Activated naive CD4-positive, alpha-beta T cell treated with anti-CD3 and anti-CD28 coated beads, Interleukin-2, amount 10 ng/mL, durations not matched to agents 7 days and 5 days (primary cell): ENCODE results near the gene ZNF410.
"Not testable (repeated sequence)": the region's sequence is repeated elsewhere in the genome, so short reads cannot be mapped to it uniquely, and the experiment has no call there.

Experiments used
- CTCF ChIA-PET: fragments of 350-600 bp; sonication (Branson Sonifier 250); formaldehyde crosslinking; loops from one replicate; lab custom pipeline; 2021; ENCODE audit warnings: antibody characterized with exemption; lab: Charles Lee
- DNase-seq: peaks from one replicate; pipeline ENCODE4 v3.0.0-alpha.2; 2020
- H3K27ac Mint-ChIP-seq: one replicate; pipeline ENCODE4 v1.8.0; 2021; ENCODE audit warnings: mild to moderate bottlenecking, moderate library complexity, mixed read lengths
- H3K27me3 Mint-ChIP-seq: one replicate; pipeline ENCODE4 v1.8.0; 2021; ENCODE audit warnings: mild to moderate bottlenecking, mixed read lengths
- H3K36me3 Mint-ChIP-seq: one replicate; pipeline ENCODE4 v1.8.0; 2021; ENCODE audit warnings: mixed read lengths
- H3K4me1 Mint-ChIP-seq: one replicate; pipeline ENCODE4 v1.8.0; 2021; ENCODE audit warnings: mixed read lengths
- H3K4me3 Mint-ChIP-seq: one replicate; pipeline ENCODE4 v1.8.0; 2021; ENCODE audit warnings: mild to moderate bottlenecking, moderate library complexity, mixed read lengths
- H3K9me3 Mint-ChIP-seq: one replicate; pipeline ENCODE4 v1.8.0; 2021; ENCODE audit warnings: mixed read lengths

The ZNF410 gene

DNA sequence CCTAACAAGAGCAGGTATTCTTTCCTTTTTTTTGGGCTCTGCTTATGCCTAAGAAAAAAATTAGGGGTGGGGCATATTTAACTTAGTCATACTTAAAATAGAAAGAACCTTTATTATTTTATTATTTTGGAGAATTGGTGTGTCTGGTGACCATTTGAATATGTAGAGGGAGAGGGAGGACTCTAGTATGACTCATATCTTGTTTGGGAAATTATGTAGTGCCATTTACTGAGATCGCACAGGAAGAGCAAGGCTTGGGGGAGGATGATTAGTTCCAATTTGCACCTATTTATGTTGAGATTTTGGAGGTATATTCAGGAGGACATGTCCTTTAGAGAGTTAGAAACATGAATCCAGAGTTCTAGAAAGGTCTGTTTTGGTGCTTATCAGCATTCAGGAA, 9.9 kb downstream of the ZNF410 start:
- Mint-ChIP-seq H3K4me3 (no peak overlapping the region), H3K27me3 (no peaks in the 10 kb centered on the region), H3K36me3 (peaks cover 40% of the 10 kb centered on the region), H3K4me1 (peaks cover 4% of the 10 kb centered on the region), H3K27ac (no peak overlapping the region), H3K9me3 (no peaks in the 10 kb centered on the region)
- DNase-seq, result no peak
- CTCF ChIA-PET, result interaction anchor here (0.9 kb wide), 1 partner anchor 16 kb away, joined by 3 read pairs; no protein-coding TSS in a partner anchor

DNA sequence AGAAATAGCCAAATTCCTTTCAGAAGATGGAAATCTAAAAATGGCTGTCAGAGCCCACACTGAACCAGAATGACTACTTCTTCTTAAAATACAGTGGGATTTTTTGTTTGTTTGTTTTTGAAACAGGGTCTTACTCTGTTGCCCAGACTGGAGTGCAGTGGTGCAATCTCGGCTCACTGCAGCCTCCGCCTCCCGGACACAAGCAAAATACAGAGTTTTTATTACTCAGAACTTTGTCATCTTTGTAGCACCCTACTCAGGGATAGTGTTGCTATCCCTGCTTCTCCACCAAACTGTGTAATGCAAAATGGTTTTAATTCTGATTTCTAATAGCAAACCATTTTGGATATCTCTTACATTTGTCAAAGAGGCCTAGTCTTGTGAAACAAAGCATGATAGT, 16.4 kb downstream of the ZNF410 start:
- H3K36me3 Mint-ChIP-seq, result peaks cover 39% of the 10 kb centered on the region

DNA sequence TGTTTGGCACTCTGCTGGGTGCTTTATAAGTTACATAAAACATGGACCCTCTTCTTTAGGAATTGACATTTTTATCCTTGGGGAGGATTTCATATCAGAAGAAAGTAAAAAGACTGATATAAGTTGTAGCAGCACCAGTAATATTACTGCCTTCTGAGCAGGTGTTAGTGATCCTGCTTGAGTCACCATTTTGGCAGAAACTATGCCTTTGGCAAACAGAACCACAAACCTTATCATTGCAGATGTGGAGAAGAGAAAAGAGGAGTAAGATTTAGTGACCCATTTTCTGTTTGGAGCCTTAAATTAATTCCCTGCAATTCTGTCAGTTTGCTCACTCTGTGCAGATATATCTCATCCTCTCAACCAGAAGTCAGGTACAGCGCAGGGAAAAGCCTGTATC, 23.0 kb downstream of the ZNF410 start:
- DNase-seq, result no peak
- peaks cover 69% of the 10 kb centered on the region for H3K36me3 Mint-ChIP-seq
- CTCF ChIA-PET, result no interaction called here
- H3K9me3 Mint-ChIP-seq, result peaks cover 3% of the 10 kb centered on the region
- H3K27ac Mint-ChIP-seq, result no peak overlapping the region
- H3K27me3 Mint-ChIP-seq, result no peaks in the 10 kb centered on the region
- no peak overlapping the region for H3K4me3 Mint-ChIP-seq
- no peaks in the 10 kb centered on the region for H3K4me1 Mint-ChIP-seq

More for the DNA sequence above, 16.4 kb downstream of the ZNF410 start:
- H3K9me3 Mint-ChIP-seq, result no peaks in the 10 kb centered on the region
- CTCF ChIA-PET, result no interaction called here
- H3K4me3 Mint-ChIP-seq, result no peak overlapping the region
- no peak overlapping the region for H3K27ac Mint-ChIP-seq
- no peaks in the 10 kb centered on the region for H3K27me3 Mint-ChIP-seq
- H3K4me1 Mint-ChIP-seq, result no peaks in the 10 kb centered on the region
- no peak for DNase-seq

DNA sequence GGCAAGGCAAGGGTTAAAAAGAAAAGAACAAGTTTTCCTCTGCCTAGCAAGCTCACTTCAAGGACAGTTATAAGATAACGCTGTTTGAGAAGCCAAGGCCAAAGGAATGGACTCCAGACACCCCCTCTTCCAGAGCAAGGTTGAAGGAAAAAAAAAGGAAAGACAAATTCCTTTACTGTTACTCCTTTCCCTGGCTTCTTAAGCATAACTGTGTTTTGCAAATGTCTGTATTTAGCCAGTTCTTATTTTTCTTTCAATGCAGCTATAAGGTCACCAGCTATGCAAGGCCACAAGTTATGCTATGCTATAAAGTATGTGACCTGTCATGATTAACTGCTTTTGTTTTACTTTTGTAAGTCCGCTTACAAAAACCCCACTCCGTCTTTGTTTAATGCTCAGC, 26.6 kb downstream of the ZNF410 start:
- Mint-ChIP-seq H3K27me3 (no peaks in the 10 kb centered on the region), H3K27ac (no peak overlapping the region), H3K9me3 (peaks cover 3% of the 10 kb centered on the region), H3K4me3 (no peak overlapping the region), H3K36me3 (peaks cover 56% of the 10 kb centered on the region), H3K4me1 (no peaks in the 10 kb centered on the region)
- no peak for DNase-seq
- CTCF ChIA-PET, result no interaction called here

DNA sequence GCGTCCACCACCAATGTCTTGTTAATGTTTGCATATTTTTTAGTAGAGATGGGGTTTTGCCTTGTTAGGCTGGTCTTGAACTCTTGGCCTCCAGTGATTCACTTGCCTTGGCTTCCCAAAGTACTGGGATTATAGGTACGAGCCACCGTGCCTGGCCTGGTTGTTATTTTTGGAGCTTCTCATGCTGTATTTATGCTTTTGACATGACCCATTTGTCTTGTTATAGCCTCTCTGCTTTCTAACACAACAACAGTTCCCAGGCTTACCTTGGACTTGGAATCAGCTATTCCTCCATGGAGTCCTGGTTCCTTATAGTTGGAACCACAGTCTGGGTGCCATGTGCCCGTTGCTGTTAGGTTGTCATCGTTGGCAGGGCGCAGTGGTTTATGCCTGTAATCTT, 29.7 kb downstream of the ZNF410 start:
- no peak for DNase-seq
- Mint-ChIP-seq H3K27me3 (no peaks in the 10 kb centered on the region), H3K27ac (no peak overlapping the region), H3K4me3 (no peak overlapping the region), H3K36me3 (peaks cover 53% of the 10 kb centered on the region), H3K9me3 (peaks cover 3% of the 10 kb centered on the region), H3K4me1 (no peaks in the 10 kb centered on the region)
- CTCF ChIA-PET, result interaction anchor here (0.6 to 1.0 kb wide), 2 partner anchors 14 to 187 kb away, joined by 3 read pairs; no protein-coding TSS in a partner anchor

DNA sequence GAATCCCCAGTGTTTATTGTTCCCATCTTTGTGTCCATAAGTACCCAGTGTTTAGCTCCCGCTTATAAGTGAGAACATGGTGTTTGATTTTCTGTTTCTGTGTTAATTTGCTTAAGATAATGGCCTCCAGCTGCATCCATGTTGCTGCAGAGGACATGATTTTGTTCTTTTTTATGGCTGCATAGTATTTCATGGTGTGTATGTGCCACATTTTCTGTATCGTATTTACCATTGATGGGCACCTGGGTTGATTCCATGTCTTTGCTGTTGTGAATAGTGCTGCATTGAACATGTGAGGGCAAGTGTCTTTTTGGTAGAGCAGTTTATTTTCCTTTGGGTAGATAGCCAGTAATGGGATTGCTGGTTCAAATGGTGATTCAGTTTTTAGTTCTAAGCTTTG, 32.8 kb downstream of the ZNF410 start:
- H3K4me3 Mint-ChIP-seq, H3K4me1 Mint-ChIP-seq, DNase-seq, H3K27me3 Mint-ChIP-seq, CTCF ChIA-PET, H3K27ac Mint-ChIP-seq, H3K9me3 Mint-ChIP-seq: not testable (repeated sequence)
- peaks cover 51% of the 10 kb centered on the region for H3K36me3 Mint-ChIP-seq

DNA sequence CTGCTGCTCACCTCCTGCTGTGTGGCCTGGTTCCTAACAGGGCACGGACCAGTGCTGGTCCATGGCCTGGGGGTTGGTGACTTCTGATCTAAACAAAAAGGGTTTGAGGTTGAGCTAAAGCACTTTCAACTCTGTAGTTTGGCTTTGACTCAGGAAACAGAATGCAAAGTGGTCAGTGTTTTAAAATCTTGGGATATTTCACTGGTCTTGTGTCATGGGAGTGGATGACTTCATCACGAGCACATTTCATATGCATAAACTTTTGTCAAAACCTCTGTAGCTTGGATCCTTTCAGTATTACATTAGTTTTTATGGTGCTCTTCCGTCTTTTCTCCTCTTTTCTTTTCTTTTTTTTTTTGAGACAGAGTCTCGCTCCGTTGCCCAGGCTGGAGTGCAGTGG, 37.7 kb downstream of the ZNF410 start:
- no peak for DNase-seq
- H3K4me1 Mint-ChIP-seq, result no peaks in the 10 kb centered on the region
- peaks cover 61% of the 10 kb centered on the region for H3K36me3 Mint-ChIP-seq
- H3K4me3 Mint-ChIP-seq, result no peak overlapping the region
- CTCF ChIA-PET, result interaction anchor here (0.6 kb wide), 1 partner anchor 176 kb away, joined by 3 read pairs; no protein-coding TSS in a partner anchor
- no peaks in the 10 kb centered on the region for H3K9me3 Mint-ChIP-seq
- no peak overlapping the region for H3K27ac Mint-ChIP-seq
- no peaks in the 10 kb centered on the region for H3K27me3 Mint-ChIP-seq

DNA sequence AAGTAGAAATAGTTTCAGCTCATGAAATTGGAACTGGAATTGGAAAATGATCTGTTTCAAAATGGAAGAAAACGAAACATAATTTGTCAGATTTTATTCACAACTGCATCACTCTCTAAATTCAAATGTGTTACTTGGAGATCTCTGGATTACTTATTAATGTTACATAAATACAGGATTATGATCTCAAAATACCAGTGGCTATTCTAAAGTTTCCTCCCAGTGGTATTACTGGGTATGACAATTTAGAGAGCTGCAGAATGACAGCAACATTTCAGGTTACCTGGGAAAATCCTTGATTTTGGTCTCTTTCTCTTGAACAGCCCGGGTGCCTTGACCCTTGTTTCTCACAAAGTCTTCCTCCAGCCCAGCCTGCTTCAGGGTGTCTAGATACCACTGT, 49.0 kb downstream of the ZNF410 start:
- no peaks in the 10 kb centered on the region for H3K27me3 Mint-ChIP-seq
- H3K36me3 Mint-ChIP-seq, result peaks cover 33% of the 10 kb centered on the region
- no peak for DNase-seq
- H3K27ac Mint-ChIP-seq, result peak overlapping the region; percentile 8
- H3K4me3 Mint-ChIP-seq, result no peak overlapping the region
- H3K9me3 Mint-ChIP-seq, result no peaks in the 10 kb centered on the region
- CTCF ChIA-PET, result interaction anchor here (0.7 to 0.8 kb wide), 2 partner anchors 8 to 11 kb away, joined by 3 to 4 read pairs; no protein-coding TSS in a partner anchor
- H3K4me1 Mint-ChIP-seq, result peaks cover 8% of the 10 kb centered on the region

DNA sequence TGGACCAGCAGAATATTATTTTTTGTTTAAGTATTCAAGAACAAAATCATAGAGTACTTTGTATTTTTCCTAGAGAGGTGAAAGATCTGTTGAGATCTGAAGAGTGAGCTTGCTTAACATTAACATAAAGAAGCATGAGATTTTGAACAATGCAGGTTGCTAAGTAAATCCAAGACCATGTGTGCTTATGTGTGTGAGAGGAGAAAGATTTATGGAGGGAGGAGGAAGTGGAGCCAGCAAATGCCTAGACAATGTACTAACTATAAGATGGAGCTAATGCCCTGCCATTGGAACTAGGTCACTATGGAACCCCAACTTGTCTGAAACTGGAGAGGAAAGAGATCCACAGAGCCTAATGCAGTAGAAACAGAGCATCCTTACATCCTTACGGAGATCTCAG, 49.9 kb downstream of the ZNF410 start:
- Mint-ChIP-seq H3K9me3 (no peaks in the 10 kb centered on the region), H3K27me3 (no peaks in the 10 kb centered on the region), H3K4me3 (no peak overlapping the region), H3K36me3 (peaks cover 26% of the 10 kb centered on the region), H3K27ac (no peak overlapping the region), H3K4me1 (peaks cover 1% of the 10 kb centered on the region)
- CTCF ChIA-PET, result interaction anchor here (0.8 kb wide), 1 partner anchor 10 kb away, joined by 4 read pairs; no protein-coding TSS in a partner anchor
- no peak for DNase-seq

DNA sequence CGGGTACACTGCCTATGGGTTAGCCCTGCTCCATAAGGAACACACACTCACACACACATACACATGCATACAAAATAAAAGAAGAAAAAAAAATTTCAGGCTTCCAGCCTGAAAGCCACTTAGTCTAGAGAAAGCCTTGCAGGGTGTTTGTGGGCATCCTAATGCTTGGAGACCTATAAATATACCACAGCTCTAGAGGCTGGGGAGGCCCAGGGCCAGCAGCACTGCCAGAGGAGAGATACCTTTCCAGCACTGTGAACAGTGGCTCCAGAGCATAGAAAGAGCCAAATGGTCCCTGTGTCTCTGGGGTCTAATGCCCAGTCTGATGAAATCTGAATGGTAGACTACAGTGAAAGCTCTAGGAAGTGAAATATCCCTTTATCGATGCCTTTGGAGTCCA, 50.4 kb downstream of the ZNF410 start:
- Mint-ChIP-seq H3K9me3 (no peaks in the 10 kb centered on the region), H3K4me1 (no peaks in the 10 kb centered on the region), H3K27ac (no peak overlapping the region), H3K4me3 (no peak overlapping the region), H3K27me3 (no peaks in the 10 kb centered on the region), H3K36me3 (peaks cover 23% of the 10 kb centered on the region)
- CTCF ChIA-PET, result no interaction called here
- DNase-seq, result no peak

DNA sequence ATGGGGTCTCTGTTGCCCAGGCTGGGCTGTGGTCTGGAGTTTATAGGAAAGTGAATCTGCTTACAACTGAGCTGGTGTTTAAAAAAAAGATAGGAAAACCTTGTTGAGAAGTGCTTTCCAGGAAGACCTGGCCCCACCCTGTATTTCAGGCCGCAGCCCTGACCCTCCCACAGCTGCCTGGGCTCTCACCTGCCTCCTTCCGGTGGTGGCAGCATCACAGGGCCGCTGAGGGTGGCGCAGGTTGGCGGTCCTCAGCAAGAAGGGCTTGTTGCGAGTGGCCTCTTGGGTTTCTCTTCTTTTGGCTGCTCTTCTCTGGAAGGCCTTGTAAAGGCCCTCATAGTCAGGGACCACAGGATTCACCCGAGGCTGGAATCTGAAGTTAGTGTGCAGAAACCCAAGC, 55.5 kb downstream of the ZNF410 start:
- H3K36me3 Mint-ChIP-seq, result peaks cover 2% of the 10 kb centered on the region
- DNase-seq, result no peak
- H3K27me3 Mint-ChIP-seq, result no peaks in the 10 kb centered on the region
- peaks cover 8% of the 10 kb centered on the region for H3K4me1 Mint-ChIP-seq
- H3K9me3 Mint-ChIP-seq, result no peaks in the 10 kb centered on the region
- H3K4me3 Mint-ChIP-seq, result no peak overlapping the region
- CTCF ChIA-PET, result interaction anchor here (1.3 kb wide), 1 partner anchor 10 kb away, joined by 4 read pairs; no protein-coding TSS in a partner anchor
- H3K27ac Mint-ChIP-seq, result no peak overlapping the region

DNA sequence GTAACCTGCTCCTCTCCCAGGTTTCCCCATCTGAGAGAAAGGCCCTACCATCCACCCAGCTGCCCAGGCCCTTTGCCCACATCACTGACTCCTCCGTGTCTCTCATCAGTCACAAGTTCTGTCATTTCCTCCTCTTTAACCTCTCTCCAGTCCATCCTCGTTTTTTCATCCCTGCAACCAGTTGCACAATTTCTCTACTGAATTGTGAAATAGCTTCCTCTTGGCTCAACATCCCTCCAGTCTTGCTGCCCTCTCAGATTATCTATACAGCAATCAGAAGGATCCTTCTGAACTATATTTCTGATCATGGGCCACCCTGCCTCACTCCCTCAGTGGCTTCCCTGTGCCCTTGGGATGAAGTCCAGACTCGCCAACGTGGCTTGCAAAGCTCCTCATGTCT, 56.4 kb downstream of the ZNF410 start:
- Mint-ChIP-seq H3K27me3 (no peaks in the 10 kb centered on the region), H3K36me3 (no peaks in the 10 kb centered on the region), H3K9me3 (no peaks in the 10 kb centered on the region), H3K4me1 (peaks cover 8% of the 10 kb centered on the region), H3K27ac (no peak overlapping the region), H3K4me3 (no peak overlapping the region)
- no peak for DNase-seq
- CTCF ChIA-PET, result interaction anchor here (1.3 kb wide), 1 partner anchor 11 kb away, joined by 4 read pairs; no protein-coding TSS in a partner anchor

DNA sequence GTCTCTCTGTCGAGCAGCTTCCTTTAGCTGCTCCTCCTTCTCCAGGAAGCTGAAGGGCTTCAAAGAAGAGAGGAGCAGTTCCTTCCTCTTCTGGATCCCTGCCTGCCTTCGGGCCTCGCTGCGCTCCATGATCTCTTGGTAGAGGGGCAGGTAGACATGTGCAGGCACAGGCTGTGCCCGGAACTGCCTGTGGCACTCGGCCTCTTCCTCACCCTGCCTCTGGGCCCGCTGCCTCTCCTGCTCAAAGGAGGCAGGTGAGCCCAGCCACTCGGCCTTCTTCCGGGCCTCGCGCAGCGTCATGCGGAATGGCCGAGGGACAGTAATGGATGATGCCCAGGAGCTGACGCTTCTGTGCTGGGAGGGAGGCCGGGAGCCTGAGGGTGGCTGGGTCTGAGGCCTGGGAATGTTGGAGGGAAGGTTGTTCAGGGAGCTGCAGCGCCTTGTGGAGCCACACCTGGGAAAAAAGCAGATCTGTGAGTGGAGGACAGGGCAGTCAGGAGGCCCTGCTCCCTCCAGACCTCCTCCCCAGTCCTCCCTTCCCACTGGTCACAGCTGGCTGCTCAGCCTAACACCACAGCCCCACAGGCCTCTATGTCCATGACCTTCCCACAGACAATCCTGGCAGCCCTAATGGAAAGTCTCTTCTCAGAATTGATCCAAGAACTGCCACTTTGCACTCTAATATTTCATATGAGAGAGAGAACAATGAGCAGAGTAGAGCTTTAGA, 57.9 kb downstream of the ZNF410 start:
- no peak for DNase-seq
- CTCF ChIA-PET, result interaction anchor here (0.7 kb wide), 1 partner anchor 9 kb away, joined by 3 read pairs; no protein-coding TSS in a partner anchor
- Mint-ChIP-seq H3K27ac (no peak overlapping the region), H3K36me3 (no peaks in the 10 kb centered on the region), H3K4me3 (no peak overlapping the region), H3K27me3 (no peaks in the 10 kb centered on the region), H3K4me1 (peaks cover 9% of the 10 kb centered on the region), H3K9me3 (no peaks in the 10 kb centered on the region)

DNA sequence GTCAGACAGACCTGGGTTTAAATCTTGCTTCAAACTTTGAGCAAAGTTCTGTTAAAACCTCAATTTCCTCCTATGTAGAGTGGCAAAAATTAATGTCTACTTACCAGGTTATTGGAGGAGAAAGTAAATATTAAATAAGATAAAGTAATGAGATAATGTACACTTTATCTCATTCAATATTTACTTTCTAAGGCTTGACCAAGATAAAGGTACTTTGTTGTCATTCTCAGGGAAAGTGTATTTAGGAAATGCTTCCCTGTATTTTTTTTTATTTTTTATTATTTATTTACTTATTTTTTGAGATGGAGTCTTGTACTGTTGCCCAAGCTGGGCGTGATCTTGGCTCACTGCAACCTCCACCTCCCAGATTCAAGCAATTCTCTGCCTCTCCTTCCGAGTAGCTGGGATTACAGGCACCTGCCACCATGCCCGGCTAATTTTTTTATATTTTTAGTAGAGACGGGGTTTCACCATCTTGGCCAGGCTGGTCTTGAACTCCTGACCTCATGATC, 58.6 kb downstream of the ZNF410 start:
- no peak for DNase-seq
- Mint-ChIP-seq H3K36me3 (no peaks in the 10 kb centered on the region), H3K4me3 (no peak overlapping the region), H3K4me1 (peaks cover 15% of the 10 kb centered on the region), H3K9me3 (no peaks in the 10 kb centered on the region), H3K27me3 (no peaks in the 10 kb centered on the region), H3K27ac (no peak overlapping the region)
- CTCF ChIA-PET, result no interaction called here
